DMS79 (cell line): ENCODE measurements around the gene FLOT2.
"Not testable (repeated sequence)": the region's sequence is repeated elsewhere in the genome, so short reads cannot be mapped to it uniquely, and the experiment has no call there.

ENCODE experiments used
- DNase-seq: peaks from one replicate; lab custom pipeline; 2025; lab: John Stamatoyannopoulos, UW

Gene FLOT2

GRCh38 chr17:28843816-28844148 is 53.8 kb downstream of the FLOT2 start:
- DNase-seq: no peak

- DNase-seq: peak; percentile 80
These were observed 55.1 kb downstream of the FLOT2 start, which contains the start of gene FAM222B for GRCh38 chr17:28842282-28843012. TSS of gene FAM222B (minus strand) at chr17:28842790. CDS start at chr17:28766667, 76,123 bp downstream.

- DNase-seq: no peak
These were observed 55.6 kb downstream of the FLOT2 start for GRCh38 chr17:28841901-28842281.

- no peak for DNase-seq
These were observed 58.3 kb downstream of the FLOT2 start for GRCh38 chr17:28839221-28839620.

- not testable (repeated sequence) for DNase-seq
These were observed 61.0 kb downstream of the FLOT2 start for GRCh38 chr17:28836541-28836940.

- DNase-seq: no peak
These were observed 63.1 kb downstream of the FLOT2 start for GRCh38 chr17:28834420-28834819.
